ENCODE results near the gene TLE7. TPM values are rescaled to one million over a fixed set of nuclear protein-coding genes. Genes with fewer than 3 reads are reported as not detected.

Gene TLE7
- polyA plus RNA-seq, 2 donors = not detected

DNA sequence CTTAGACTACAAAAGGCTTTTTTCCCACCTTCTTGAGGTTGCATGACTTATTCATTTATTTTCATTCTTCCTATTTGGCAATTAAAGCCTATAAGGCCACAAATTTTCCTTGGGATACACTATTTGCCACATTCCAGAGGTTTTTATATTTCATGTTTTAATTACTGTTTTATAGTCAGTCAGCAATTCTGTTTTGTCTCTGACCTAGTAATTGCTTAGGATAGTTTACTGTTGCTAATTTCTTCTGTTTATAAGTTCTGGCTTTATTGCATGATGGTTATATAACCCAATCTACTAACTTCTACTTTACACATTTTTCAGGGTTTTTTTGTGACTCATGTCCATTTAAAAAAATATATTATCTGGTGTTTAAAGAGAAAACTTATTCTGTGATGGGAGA is 17.7 kb upstream of the TLE7 start:
- H3K27me3 ChIP-seq (ENCODE audit: control insufficient read depth in 1 of 2, insufficient read depth in 2 of 2, low read length in 2 of 2) = no peaks in the 10 kb centered on the region
- no peak overlapping the region for H3K4me3 ChIP-seq (ENCODE audit: low read depth in 1 of 2, low read length in 2 of 2)
- no peak overlapping the region for H3K27ac ChIP-seq (ENCODE audit: low read depth in 2 of 2, low read length in 1 of 2)
- peaks cover 0 to 2% of the 10 kb centered on the region in 2 donors for H3K4me1 ChIP-seq (ENCODE audit: control insufficient read depth in 2 of 2, insufficient read depth in 2 of 2, low read length in 1 of 2)
- H3K36me3 ChIP-seq (ENCODE audit: control insufficient read depth in 2 of 2, insufficient read depth in 2 of 2, low read length in 1 of 2) = peaks cover 0 to 12% of the 10 kb centered on the region in 2 donors
- peaks cover 0 to 2% of the 10 kb centered on the region in 2 donors for H3K9me3 ChIP-seq (ENCODE audit: control insufficient read depth in 2 of 2, insufficient read depth in 1 of 2, low read depth in 1 of 2, low read length in 1 of 2)

DNA sequence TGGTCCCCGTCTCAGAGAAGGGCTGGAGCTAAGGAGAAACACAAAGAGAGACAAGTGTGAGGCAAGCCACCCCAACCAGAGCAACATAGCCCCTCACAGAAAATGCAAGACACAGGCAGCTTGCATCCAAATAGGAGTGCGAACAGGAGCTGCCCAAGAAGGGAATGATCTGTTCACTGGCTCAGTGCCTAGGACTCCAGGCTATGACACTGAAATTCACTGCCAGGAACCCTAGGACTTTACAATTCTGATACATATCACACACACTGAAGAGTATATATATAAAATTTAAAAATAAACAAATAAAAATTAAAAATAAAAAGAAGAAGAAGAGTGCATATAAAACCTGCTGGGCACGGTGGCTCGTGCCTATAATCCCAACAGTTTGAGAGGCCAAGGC is 14.9 kb upstream of the TLE7 start:
- H3K36me3 ChIP-seq (ENCODE audit: control insufficient read depth in 2 of 2, insufficient read depth in 2 of 2, low read length in 1 of 2) = peaks cover 14 to 22% of the 10 kb centered on the region in 2 donors
- WGBS, 2 donors = 93 to 95% methylated on average over 4 of the region's 4 CpGs

DNA sequence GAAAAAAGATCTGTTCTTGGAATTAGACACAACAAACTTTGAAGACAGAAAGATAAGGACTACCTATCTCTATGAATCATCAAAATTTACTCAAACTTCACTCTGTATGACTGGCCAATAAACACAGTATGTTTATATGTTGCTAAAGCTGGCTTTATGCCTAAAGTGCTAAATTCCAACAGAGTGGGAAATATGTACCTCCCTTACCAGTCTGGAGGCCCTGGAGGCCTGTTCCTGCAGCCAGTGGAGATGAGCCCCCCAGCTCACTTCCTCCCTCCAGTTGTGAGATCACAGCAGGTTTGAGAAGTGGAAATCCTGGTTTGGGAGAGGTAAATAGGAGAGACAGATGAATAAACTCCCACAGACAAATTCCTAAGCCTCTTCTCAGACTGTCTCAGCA is 11.2 kb upstream of the TLE7 start:
- Histone ChIP-seq H3K27me3 (ENCODE audit: control insufficient read depth in 1 of 2, insufficient read depth in 2 of 2, low read length in 2 of 2) (no peaks in the 10 kb centered on the region), H3K36me3 (ENCODE audit: control insufficient read depth in 2 of 2, insufficient read depth in 2 of 2, low read length in 1 of 2) (peaks cover 29 to 33% of the 10 kb centered on the region in 2 donors), H3K27ac (ENCODE audit: low read depth in 2 of 2, low read length in 1 of 2) (no peak overlapping the region), H3K4me1 (ENCODE audit: control insufficient read depth in 2 of 2, insufficient read depth in 2 of 2, low read length in 1 of 2) (no peaks in the 10 kb centered on the region), H3K9me3 (ENCODE audit: control insufficient read depth in 2 of 2, insufficient read depth in 1 of 2, low read depth in 1 of 2, low read length in 1 of 2) (peaks cover 15 to 24% of the 10 kb centered on the region in 2 donors), H3K4me3 (ENCODE audit: low read depth in 1 of 2, low read length in 2 of 2) (no peak overlapping the region)

More for the DNA sequence above, 14.9 kb upstream of the TLE7 start:
- no peak overlapping the region for H3K27ac ChIP-seq (ENCODE audit: low read depth in 2 of 2, low read length in 1 of 2)
- peaks cover 0 to 2% of the 10 kb centered on the region in 2 donors for H3K4me1 ChIP-seq (ENCODE audit: control insufficient read depth in 2 of 2, insufficient read depth in 2 of 2, low read length in 1 of 2)
- H3K4me3 ChIP-seq (ENCODE audit: low read depth in 1 of 2, low read length in 2 of 2) = no peak overlapping the region
- peaks cover 7 to 10% of the 10 kb centered on the region in 2 donors for H3K9me3 ChIP-seq (ENCODE audit: control insufficient read depth in 2 of 2, insufficient read depth in 1 of 2, low read depth in 1 of 2, low read length in 1 of 2)
- H3K27me3 ChIP-seq (ENCODE audit: control insufficient read depth in 1 of 2, insufficient read depth in 2 of 2, low read length in 2 of 2) = no peaks in the 10 kb centered on the region

DNA sequence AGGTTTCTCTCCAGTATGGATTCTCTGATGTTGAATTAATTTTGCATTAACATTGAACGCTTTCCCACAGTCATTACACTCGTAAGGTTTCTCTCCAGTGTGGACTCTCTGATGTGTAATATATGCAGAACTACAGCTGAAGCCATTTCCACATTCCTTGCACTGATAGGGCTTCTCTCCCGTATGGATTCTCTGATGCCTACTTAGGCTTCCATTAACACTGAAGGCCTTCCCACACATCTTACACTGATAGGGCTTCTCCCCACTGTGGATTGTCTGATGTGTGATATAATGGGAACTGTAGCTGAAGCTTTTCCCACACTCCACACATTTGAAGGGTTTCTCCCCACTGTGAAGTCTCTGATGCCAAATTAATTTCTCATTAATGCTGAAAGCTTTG is 7.2 kb upstream of the TLE7 start:
- Histone ChIP-seq H3K36me3 (ENCODE audit: control insufficient read depth in 2 of 2, insufficient read depth in 2 of 2, low read length in 1 of 2) (peaks cover 21 to 28% of the 10 kb centered on the region in 2 donors), H3K27me3 (ENCODE audit: control insufficient read depth in 1 of 2, insufficient read depth in 2 of 2, low read length in 2 of 2) (no peaks in the 10 kb centered on the region), H3K9me3 (ENCODE audit: control insufficient read depth in 2 of 2, insufficient read depth in 1 of 2, low read depth in 1 of 2, low read length in 1 of 2) (peaks cover 17 to 28% of the 10 kb centered on the region in 2 donors), H3K27ac (ENCODE audit: low read depth in 2 of 2, low read length in 1 of 2) (no peak overlapping the region), H3K4me3 (ENCODE audit: low read depth in 1 of 2, low read length in 2 of 2) (no peak overlapping the region), H3K4me1 (ENCODE audit: control insufficient read depth in 2 of 2, insufficient read depth in 2 of 2, low read length in 1 of 2) (no peaks in the 10 kb centered on the region)
- 97 to 98% methylated on average over 3 of the region's 3 CpGs for WGBS, 2 donors

DNA sequence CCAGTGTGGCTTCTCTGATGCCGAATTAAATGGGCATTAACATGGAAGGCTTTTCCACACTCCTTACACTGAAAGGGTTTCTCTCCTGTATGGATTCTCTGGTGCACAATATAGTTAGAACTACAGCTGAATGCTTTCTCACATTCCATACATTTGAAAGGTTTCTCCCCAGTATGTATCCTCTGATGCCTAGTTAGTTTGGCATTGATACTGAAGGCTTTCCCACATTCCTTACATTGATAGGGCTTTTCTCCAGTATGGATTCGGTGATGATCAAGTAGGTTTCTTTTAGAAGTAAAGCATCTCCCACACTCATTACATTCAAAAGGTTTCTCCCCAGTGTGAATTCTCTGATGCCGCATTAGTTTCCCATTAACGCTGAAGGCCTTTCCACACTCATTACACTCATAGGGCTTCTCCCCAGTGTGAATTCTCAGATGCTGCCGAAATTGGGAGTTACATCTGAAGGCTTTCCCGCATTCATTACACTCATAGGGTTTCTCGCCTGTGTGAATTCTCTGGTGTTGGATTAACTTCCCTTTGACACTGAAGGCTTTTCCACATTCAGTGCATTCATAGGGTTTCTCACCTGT is 6.5 kb upstream of the TLE7 start:
- Histone ChIP-seq H3K27ac (ENCODE audit: low read depth in 2 of 2, low read length in 1 of 2) (no peak overlapping the region), H3K27me3 (ENCODE audit: control insufficient read depth in 1 of 2, insufficient read depth in 2 of 2, low read length in 2 of 2) (no peaks in the 10 kb centered on the region), H3K9me3 (ENCODE audit: control insufficient read depth in 2 of 2, insufficient read depth in 1 of 2, low read depth in 1 of 2, low read length in 1 of 2) (peaks cover 12 to 31% of the 10 kb centered on the region in 2 donors), H3K36me3 (ENCODE audit: control insufficient read depth in 2 of 2, insufficient read depth in 2 of 2, low read length in 1 of 2) (peaks cover 16 to 24% of the 10 kb centered on the region in 2 donors), H3K4me3 (ENCODE audit: low read depth in 1 of 2, low read length in 2 of 2) (no peak overlapping the region), H3K4me1 (ENCODE audit: control insufficient read depth in 2 of 2, insufficient read depth in 2 of 2, low read length in 1 of 2) (no peaks in the 10 kb centered on the region)
- whole genome bisulfite sequencing, 2 donors = 97 to 99% methylated on average over 7 of the region's 7 CpGs

DNA sequence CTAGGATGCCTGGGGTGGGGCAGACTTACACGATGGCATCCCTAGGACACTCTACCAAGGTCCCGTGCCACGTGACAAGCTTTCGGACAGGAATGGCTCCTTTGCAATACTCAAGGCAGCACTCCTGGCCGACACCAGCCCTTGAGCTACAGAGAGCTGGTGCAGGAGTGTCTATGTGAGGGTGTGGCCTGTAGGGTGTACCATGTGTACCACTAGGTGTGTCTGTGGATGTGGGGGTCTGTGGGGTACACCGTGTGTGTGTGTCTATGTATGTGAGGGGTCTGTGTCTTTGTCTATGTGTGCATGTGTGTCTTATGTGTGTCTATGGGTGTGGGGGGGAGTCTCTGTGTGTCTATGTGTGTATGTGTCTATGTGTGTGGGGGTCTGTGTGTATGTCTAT is 1.9 kb upstream of the TLE7 start:
- H3K27ac ChIP-seq (ENCODE audit: low read depth in 2 of 2, low read length in 1 of 2) = no peak overlapping the region

DNA sequence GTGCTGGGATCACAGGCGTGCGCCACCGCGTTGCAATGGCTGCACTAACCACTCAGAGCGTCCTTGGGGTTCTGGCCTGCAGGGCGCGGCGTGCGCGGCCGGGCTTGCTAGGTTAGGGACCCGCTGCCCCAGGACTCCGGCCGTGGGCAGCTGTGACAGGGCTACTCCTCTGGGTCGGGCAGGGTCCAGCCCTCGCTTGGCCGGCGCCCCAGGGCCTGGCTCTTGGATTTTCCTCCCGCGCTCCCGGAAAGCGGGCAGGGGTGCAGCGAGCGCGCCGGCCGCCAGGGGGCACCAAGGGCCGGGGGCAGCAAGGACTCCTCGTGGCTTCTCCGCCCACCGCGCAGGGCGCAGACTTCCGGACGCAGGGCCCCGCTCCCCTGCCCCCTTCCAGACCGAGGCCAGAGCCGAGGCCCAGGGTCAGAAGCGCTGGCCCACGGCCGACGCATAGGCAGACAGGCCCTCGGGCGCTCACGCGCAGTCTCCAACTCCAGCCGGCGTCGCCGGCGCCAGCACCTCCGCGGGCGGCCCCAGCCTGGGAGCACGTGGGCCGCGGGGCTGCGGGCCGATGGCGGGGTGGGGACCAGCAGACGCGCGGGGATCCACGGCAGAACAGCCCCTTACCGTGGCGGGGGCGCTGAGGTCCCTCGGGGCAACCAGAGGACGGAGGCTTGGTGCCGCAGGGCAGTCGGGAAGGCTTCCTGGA is 355 bp downstream of the TLE7 start:
- no peak overlapping the region for H3K4me3 ChIP-seq (ENCODE audit: low read depth in 1 of 2, low read length in 2 of 2)

More for the DNA sequence above, 1.9 kb upstream of the TLE7 start:
- Histone ChIP-seq H3K4me1 (ENCODE audit: control insufficient read depth in 2 of 2, insufficient read depth in 2 of 2, low read length in 1 of 2) (no peaks in the 10 kb centered on the region), H3K27me3 (ENCODE audit: control insufficient read depth in 1 of 2, insufficient read depth in 2 of 2, low read length in 2 of 2) (no peaks in the 10 kb centered on the region), H3K36me3 (ENCODE audit: control insufficient read depth in 2 of 2, insufficient read depth in 2 of 2, low read length in 1 of 2) (peaks cover 0 to 6% of the 10 kb centered on the region in 2 donors), H3K4me3 (ENCODE audit: low read depth in 1 of 2, low read length in 2 of 2) (no peak overlapping the region), H3K9me3 (ENCODE audit: control insufficient read depth in 2 of 2, insufficient read depth in 1 of 2, low read depth in 1 of 2, low read length in 1 of 2) (peaks cover 18 to 36% of the 10 kb centered on the region in 2 donors)
- 91 to 95% methylated on average over 6 of the region's 6 CpGs for WGBS, 2 donors

DNA sequence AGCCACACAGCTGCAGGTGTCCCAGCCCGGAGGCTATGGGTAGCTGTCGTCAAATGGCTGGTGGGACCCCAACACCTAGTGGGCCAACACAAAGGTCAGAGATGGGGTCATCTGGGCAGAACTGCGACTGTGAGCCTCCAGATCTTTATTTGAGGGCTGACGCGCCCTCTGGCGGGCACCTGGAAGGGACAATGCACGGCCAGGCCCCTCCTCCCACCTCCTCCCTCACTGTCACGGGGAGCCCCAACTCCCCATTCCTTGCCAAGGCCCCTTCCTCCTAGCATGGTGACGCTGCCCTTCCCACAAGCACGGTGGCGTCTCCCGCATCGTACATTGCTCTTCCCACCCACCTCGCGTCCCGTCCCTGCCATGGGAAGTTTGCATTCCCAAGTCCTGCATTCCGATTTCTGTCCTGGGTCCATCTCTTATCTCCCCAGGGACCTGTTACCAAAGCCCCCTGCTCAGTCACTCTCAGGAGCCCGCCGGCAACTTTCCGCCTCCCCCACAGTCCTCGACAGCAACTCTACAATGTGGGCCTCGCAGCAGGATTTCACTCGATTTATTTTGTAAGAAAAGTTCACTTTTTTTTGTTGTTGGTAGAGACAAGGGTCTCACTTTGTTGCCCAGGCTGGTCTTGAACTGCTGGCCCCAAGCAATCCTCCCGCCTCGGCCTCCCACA is 1.0 kb downstream of the TLE7 start:
- Histone ChIP-seq H3K9me3 (ENCODE audit: control insufficient read depth in 2 of 2, insufficient read depth in 1 of 2, low read depth in 1 of 2, low read length in 1 of 2) (peaks cover 12 to 24% of the 10 kb centered on the region in 2 donors), H3K36me3 (ENCODE audit: control insufficient read depth in 2 of 2, insufficient read depth in 2 of 2, low read length in 1 of 2) (no peaks in the 10 kb centered on the region)
- 62 to 72% methylated on average over 25 of the region's 25 CpGs for WGBS, 2 donors

More for the DNA sequence above, 355 bp downstream of the TLE7 start:
- H3K4me1 ChIP-seq (ENCODE audit: control insufficient read depth in 2 of 2, insufficient read depth in 2 of 2, low read length in 1 of 2) = no peaks in the 10 kb centered on the region
- H3K27me3 ChIP-seq (ENCODE audit: control insufficient read depth in 1 of 2, insufficient read depth in 2 of 2, low read length in 2 of 2) = no peaks in the 10 kb centered on the region
- H3K36me3 ChIP-seq (ENCODE audit: control insufficient read depth in 2 of 2, insufficient read depth in 2 of 2, low read length in 1 of 2) = no peaks in the 10 kb centered on the region
- no peak overlapping the region for H3K27ac ChIP-seq (ENCODE audit: low read depth in 2 of 2, low read length in 1 of 2)
- peaks cover 12 to 26% of the 10 kb centered on the region in 2 donors for H3K9me3 ChIP-seq (ENCODE audit: control insufficient read depth in 2 of 2, insufficient read depth in 1 of 2, low read depth in 1 of 2, low read length in 1 of 2)
- WGBS, 2 donors = 41 to 42% methylated on average over 64 to 71 of the region's 71 CpGs

DNA sequence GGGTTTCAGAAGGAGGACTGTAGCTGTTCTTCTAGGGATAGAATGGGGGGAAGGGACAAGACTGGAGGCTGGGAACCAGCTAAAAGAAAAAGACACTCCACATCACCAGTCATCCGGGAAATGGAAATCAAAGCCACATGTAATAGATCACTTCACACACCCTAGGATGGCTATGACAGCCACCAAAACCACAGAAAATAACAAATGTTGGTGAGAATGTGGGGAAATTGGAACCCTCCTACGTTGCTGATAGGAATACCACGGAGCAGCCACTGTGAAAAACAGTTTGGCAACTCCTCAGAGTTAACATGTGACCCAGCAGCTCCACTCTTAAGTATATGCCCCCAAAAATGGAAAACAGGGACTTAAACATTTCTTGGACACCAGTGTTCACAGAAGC is 2.3 kb downstream of the TLE7 start:
- H3K4me1 ChIP-seq (ENCODE audit: control insufficient read depth in 2 of 2, insufficient read depth in 2 of 2, low read length in 1 of 2) = no peaks in the 10 kb centered on the region
- H3K9me3 ChIP-seq (ENCODE audit: control insufficient read depth in 2 of 2, insufficient read depth in 1 of 2, low read depth in 1 of 2, low read length in 1 of 2) = peaks cover 12 to 24% of the 10 kb centered on the region in 2 donors
- WGBS, 2 donors = 44 to 55% methylated on average over 3 of the region's 3 CpGs

More for the DNA sequence above, 1.0 kb downstream of the TLE7 start:
- H3K27ac ChIP-seq (ENCODE audit: low read depth in 2 of 2, low read length in 1 of 2) = no peak overlapping the region
- H3K4me3 ChIP-seq (ENCODE audit: low read depth in 1 of 2, low read length in 2 of 2) = no peak overlapping the region
- no peaks in the 10 kb centered on the region for H3K27me3 ChIP-seq (ENCODE audit: control insufficient read depth in 1 of 2, insufficient read depth in 2 of 2, low read length in 2 of 2)
- no peaks in the 10 kb centered on the region for H3K4me1 ChIP-seq (ENCODE audit: control insufficient read depth in 2 of 2, insufficient read depth in 2 of 2, low read length in 1 of 2)

More for the DNA sequence above, 2.3 kb downstream of the TLE7 start:
- Histone ChIP-seq H3K27ac (ENCODE audit: low read depth in 2 of 2, low read length in 1 of 2) (no peak overlapping the region), H3K36me3 (ENCODE audit: control insufficient read depth in 2 of 2, insufficient read depth in 2 of 2, low read length in 1 of 2) (no peaks in the 10 kb centered on the region), H3K27me3 (ENCODE audit: control insufficient read depth in 1 of 2, insufficient read depth in 2 of 2, low read length in 2 of 2) (no peaks in the 10 kb centered on the region), H3K4me3 (ENCODE audit: low read depth in 1 of 2, low read length in 2 of 2) (no peak overlapping the region)

Measured in esophagus (tissue), 2 donors.